Urinary bladder (tissue), 4 donors: ENCODE measurements around the gene ZSCAN18. TPM values are rescaled to one million over a fixed set of nuclear protein-coding genes. Genes with fewer than 3 reads are reported as not detected.
"Not testable (repeated sequence)": the region's sequence is repeated elsewhere in the genome, so short reads cannot be mapped to it uniquely, and the experiment has no call there.

Experiments
- DNase-seq: peaks from one replicate; pipeline ENCODE4 v3.0.0-alpha.2; 2015; ENCODE audit errors: extremely low spot score
- H3K27ac ChIP-seq: one replicate; pipeline ENCODE4 v1.5.1; 2013; ENCODE audit warnings: low read depth, mild to moderate bottlenecking, moderate library complexity
- H3K36me3 ChIP-seq: one replicate; pipeline ENCODE4 v1.6.1; 2013; ENCODE audit warnings: mild to moderate bottlenecking, moderate library complexity; ENCODE audit not compliant: insufficient read depth
- H3K4me1 ChIP-seq: one replicate; pipeline ENCODE4 v1.6.1; 2013; ENCODE audit warnings: mild to moderate bottlenecking, moderate library complexity; ENCODE audit not compliant: insufficient read depth
- H3K4me3 ChIP-seq: one replicate; pipeline ENCODE4 v1.5.1; 2013; ENCODE audit warnings: low read depth, low read length
- WGBS: extraction: QIAGEN DNeasy Blood & Tissue Kit; methylation state at CpG from one replicate; pipeline ENCODE4 v1.1.7; 2013; 5-methylcytosine and 5-hydroxymethylcytosine counted together
- polyA plus RNA-seq: library from polyadenylated mRNA; stranded (reverse); fragments of 200-250 nt; gene quantifications from one replicate; pipeline ENCODE4 v1.2.3, GENCODE V29; 2013
- total RNA-seq: library from RNA; depleted of rRNA; stranded (reverse); fragments of >200 nt; gene quantifications from one replicate; pipeline ENCODE4 v1.2.3, GENCODE V29; 2014
- donor health status: healthy with polysubstance abuse.
- donor health status: healthy.

The ZSCAN18 gene
- total RNA-seq (73.1 TPM), polyA plus RNA-seq (98.2 TPM)

- H3K4me1 ChIP-seq = peaks cover 2% of the 10 kb centered on the region
- H3K4me3 ChIP-seq = peak within 1 kb of the TSS; percentile 84
- WGBS = under 1% methylated on average over 67 of the region's 67 CpGs
- H3K36me3 ChIP-seq = no peaks in the 10 kb centered on the region
- peak; percentile 97 for DNase-seq
- H3K27ac ChIP-seq = peak within 1 kb of the TSS; percentile 92
These were observed at the start of gene ZSCAN18 for GRCh38 chr19:58097781-58098681. Gene ZSCAN18, minus strand, starts transcription at chr19:58098231. Its CDS starts 7,964 bp downstream, at chr19:58090267.

- not testable (repeated sequence) for H3K36me3 ChIP-seq, DNase-seq
- 93% methylated on average over 24 of the region's 28 CpGs for WGBS
These were observed 49.4 kb upstream of the ZSCAN18 start for GRCh38 chr19:58147475-58147874.

GRCh38 chr19:58145849-58146248, 47.8 kb upstream of the ZSCAN18 start:
- Histone ChIP-seq H3K36me3 (peaks cover 14% of the 10 kb centered on the region), H3K4me3 (no peak overlapping the region), H3K4me1 (no peaks in the 10 kb centered on the region), H3K27ac (no peak overlapping the region)
- no peak for DNase-seq
- WGBS = 97% methylated on average over 3 of the region's 3 CpGs

More at GRCh38 chr19:58147475-58147874, 49.4 kb upstream of the ZSCAN18 start:
- not testable (repeated sequence) for H3K27ac ChIP-seq, H3K4me1 ChIP-seq, H3K4me3 ChIP-seq

GRCh38 chr19:58134244-58134643, 36.2 kb upstream of the ZSCAN18 start:
- Histone ChIP-seq H3K4me3 (no peak overlapping the region), H3K27ac (no peak overlapping the region), H3K4me1 (no peaks in the 10 kb centered on the region), H3K36me3 (peaks cover 31% of the 10 kb centered on the region)
- WGBS = 100% methylated on average over 1 of the region's 1 CpG
- no peak for DNase-seq

- H3K36me3 ChIP-seq = peaks cover 25% of the 10 kb centered on the region
- no peaks in the 10 kb centered on the region for H3K4me1 ChIP-seq
- no peak overlapping the region for H3K27ac ChIP-seq
- 98% methylated on average over 3 of the region's 3 CpGs for WGBS
- no peak for DNase-seq
- H3K4me3 ChIP-seq = no peak overlapping the region
These were observed 31.3 kb upstream of the ZSCAN18 start for GRCh38 chr19:58129284-58129683.

GRCh38 chr19:58128041-58128685, 30.1 kb upstream of the ZSCAN18 start:
- DNase-seq = no peak
- no peak overlapping the region for H3K4me3 ChIP-seq
- H3K36me3 ChIP-seq = peaks cover 19% of the 10 kb centered on the region
- WGBS = 98% methylated on average over 12 of the region's 12 CpGs
- H3K4me1 ChIP-seq = no peaks in the 10 kb centered on the region
- no peak overlapping the region for H3K27ac ChIP-seq

- WGBS = 74% methylated on average over 5 of the region's 5 CpGs
- H3K27ac ChIP-seq = no peak overlapping the region
These were observed 25.3 kb upstream of the ZSCAN18 start for GRCh38 chr19:58123354-58123753.

GRCh38 chr19:58118979-58119733, 21.1 kb upstream of the ZSCAN18 start:
- no peaks in the 10 kb centered on the region for H3K36me3 ChIP-seq
- WGBS = 82% methylated on average over 5 of the region's 5 CpGs
- H3K27ac ChIP-seq = no peak overlapping the region
- no peaks in the 10 kb centered on the region for H3K4me1 ChIP-seq
- peak overlapping the region; percentile 1 for H3K4me3 ChIP-seq
- no peak for DNase-seq

More at GRCh38 chr19:58123354-58123753, 25.3 kb upstream of the ZSCAN18 start:
- H3K36me3 ChIP-seq = no peaks in the 10 kb centered on the region
- H3K4me1 ChIP-seq = no peaks in the 10 kb centered on the region
- no peak overlapping the region for H3K4me3 ChIP-seq
- no peak for DNase-seq

- no peaks in the 10 kb centered on the region for H3K36me3 ChIP-seq
- no peak overlapping the region for H3K27ac ChIP-seq
- H3K4me3 ChIP-seq = no peak overlapping the region
- DNase-seq = no peak
- no peaks in the 10 kb centered on the region for H3K4me1 ChIP-seq
- WGBS = 4% methylated on average over 77 of the region's 77 CpGs
These were observed 20.0 kb upstream of the ZSCAN18 start for GRCh38 chr19:58117841-58118575.

- Histone ChIP-seq H3K36me3 (no peaks in the 10 kb centered on the region), H3K27ac (no peak overlapping the region)
- WGBS = 93% methylated on average over 3 of the region's 3 CpGs
These were observed 10.5 kb upstream of the ZSCAN18 start for GRCh38 chr19:58108546-58108817.

GRCh38 chr19:58107778-58108545, 9.9 kb upstream of the ZSCAN18 start:
- H3K4me3 ChIP-seq = no peak overlapping the region

More at GRCh38 chr19:58108546-58108817, 10.5 kb upstream of the ZSCAN18 start:
- no peaks in the 10 kb centered on the region for H3K4me1 ChIP-seq
- H3K4me3 ChIP-seq = no peak overlapping the region
- DNase-seq = no peak

GRCh38 chr19:58098682-58098998, 609 bp upstream of the ZSCAN18 start:
- DNase-seq = no peak
- 15% methylated on average over 2 of the region's 2 CpGs for WGBS

More at GRCh38 chr19:58107778-58108545, 9.9 kb upstream of the ZSCAN18 start:
- no peaks in the 10 kb centered on the region for H3K36me3 ChIP-seq
- H3K4me1 ChIP-seq = no peaks in the 10 kb centered on the region
- no peak overlapping the region for H3K27ac ChIP-seq
- WGBS = 86% methylated on average over 7 of the region's 7 CpGs
- DNase-seq = no peak

More at GRCh38 chr19:58098682-58098998, 609 bp upstream of the ZSCAN18 start:
- Histone ChIP-seq H3K36me3 (no peaks in the 10 kb centered on the region), H3K27ac (peak overlapping the region; percentile 87), H3K4me3 (peak overlapping the region; percentile 84), H3K4me1 (peaks cover 2% of the 10 kb centered on the region)
